Activated CD4-positive, alpha-beta memory T cell treated with anti-CD3 and anti-CD28 coated beads, Interleukin-2, amount 10 ng/mL, durations not matched to agents 7 days and 5 days (primary cell): ENCODE results near the gene CD200R1. TPM values are rescaled to one million over a fixed set of nuclear protein-coding genes. Genes with fewer than 3 reads are reported as not detected.

Experiments
- CTCF ChIA-PET: fragments of 350-600 bp; sonication (Branson Sonifier 250); formaldehyde crosslinking; loops from one replicate; lab custom pipeline; 2021; ENCODE audit warnings: antibody characterized with exemption, inconsistent platforms; lab: Charles Lee
- POLR2A ChIA-PET: fragments of 350-600 bp; sonication (Branson Sonifier 250); formaldehyde crosslinking; loops from one replicate; lab custom pipeline; 2021; ENCODE audit warnings: antibody characterized with exemption; lab: Charles Lee
- DNase-seq: peaks from one replicate; pipeline ENCODE4 v3.0.0-alpha.2; 2020
- H3K27ac Mint-ChIP-seq: one replicate; pipeline ENCODE4 v1.8.0; 2021; ENCODE audit warnings: mild to moderate bottlenecking, mixed read lengths
- H3K27me3 Mint-ChIP-seq: one replicate; pipeline ENCODE4 v1.8.0; 2021; ENCODE audit warnings: mixed read lengths
- H3K36me3 Mint-ChIP-seq: one replicate; pipeline ENCODE4 v1.8.0; 2021; ENCODE audit warnings: low read depth, mixed read lengths
- H3K4me1 Mint-ChIP-seq: one replicate; pipeline ENCODE4 v1.8.0; 2021; ENCODE audit warnings: mixed read lengths
- H3K4me3 Mint-ChIP-seq: one replicate; pipeline ENCODE4 v1.8.0; 2021; ENCODE audit warnings: mild to moderate bottlenecking, mixed read lengths
- H3K9me3 Mint-ChIP-seq: one replicate; pipeline ENCODE4 v1.8.0; 2021; ENCODE audit warnings: mixed read lengths
- total RNA-seq, 2 experiments: library from RNA; stranded (reverse); gene quantifications; one replicate each; pipeline ENCODE4 v1.2.3, GENCODE V29; 2021

Gene CD200R1
- total RNA-seq, 2 experiments from 2014 or later, result 17.6 to 18.1 TPM

DNA sequence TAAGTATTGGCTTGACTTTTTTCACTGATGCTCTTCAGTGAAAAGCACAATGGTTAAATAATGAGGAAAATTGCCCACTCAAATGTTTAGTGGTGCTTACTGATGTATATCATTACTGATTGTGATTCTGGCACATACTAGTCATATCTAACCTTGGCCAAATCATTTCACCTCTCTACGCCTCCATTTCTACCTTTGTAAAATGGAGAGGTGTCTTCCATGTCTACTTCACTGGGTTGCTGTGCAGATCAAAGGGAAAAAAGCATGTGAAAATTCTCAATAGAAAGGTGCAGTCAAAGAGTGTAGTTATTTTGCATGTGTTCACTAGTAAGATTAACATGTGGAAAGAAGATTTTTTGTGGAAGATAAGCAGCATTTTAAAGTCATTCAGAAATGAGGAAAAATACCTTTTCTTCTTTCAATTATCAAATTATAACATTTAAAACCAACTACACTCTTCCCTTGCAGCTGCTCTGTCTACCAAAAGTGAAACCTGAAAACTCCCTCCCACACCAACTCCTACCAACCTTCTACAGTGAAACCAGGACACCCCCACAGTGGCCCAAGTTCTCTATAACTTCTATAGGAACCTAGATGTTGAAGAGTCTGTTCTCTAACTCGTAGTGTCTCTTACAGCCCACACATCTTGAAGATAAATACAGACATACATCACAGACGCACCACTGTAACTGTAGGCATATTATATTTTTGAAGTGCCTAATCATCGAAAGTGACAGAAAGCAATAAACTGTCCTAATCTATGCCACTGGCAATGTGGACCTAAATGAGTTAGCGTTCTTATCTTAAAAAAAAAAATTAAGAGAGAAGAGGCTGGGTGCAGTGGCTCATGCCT lies 1.4 kb downstream of the CD200R1 start:
- Mint-ChIP-seq H3K36me3 (peaks cover 29% of the 10 kb centered on the region), H3K4me3 (peak overlapping the region; percentile 97), H3K9me3 (no peaks in the 10 kb centered on the region), H3K27ac (peak overlapping the region; percentile 83), H3K4me1 (peaks cover 76% of the 10 kb centered on the region), H3K27me3 (peaks cover 2% of the 10 kb centered on the region)
- POLR2A ChIA-PET, result interaction anchor here (0.7 to 3.0 kb wide), 15 partner anchors 9 to 411 kb away, joined by 3 to 16 read pairs (median 4); partner anchors contain the start of genes ATG3, GTPBP8 and SLC35A5
- CTCF ChIA-PET, result interaction anchor here (1.2 to 3.9 kb wide), 9 partner anchors 11 to 391 kb away, joined by 3 to 29 read pairs (median 5); partner anchors contain the start of gene GTPBP8
- DNase-seq, result peak; percentile 44

DNA sequence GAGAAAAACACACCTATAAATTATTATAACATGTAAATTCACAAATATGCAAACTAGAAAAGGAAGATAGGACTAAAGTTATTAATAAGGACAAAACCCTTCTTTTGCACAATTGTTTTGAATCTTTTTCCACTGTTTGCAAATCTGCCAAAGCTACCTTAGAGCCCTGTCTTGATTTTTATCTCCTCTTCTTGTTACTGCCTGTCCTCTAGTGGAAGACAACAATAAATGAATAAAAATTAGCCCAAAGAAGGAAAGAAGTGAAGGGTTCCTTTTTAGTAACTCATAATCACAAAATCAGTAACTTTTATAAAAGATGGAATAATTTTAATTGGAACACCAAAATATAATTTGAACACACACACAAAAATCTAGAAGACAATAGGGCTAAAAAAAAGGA lies 2.7 kb downstream of the CD200R1 start:
- Mint-ChIP-seq H3K36me3 (peaks cover 36% of the 10 kb centered on the region), H3K27ac (no peak overlapping the region)
- POLR2A ChIA-PET, result interaction anchor here (1.4 to 1.7 kb wide), 3 partner anchors 12 to 295 kb away, joined by 4 to 5 read pairs (median 4); no protein-coding TSS in a partner anchor

DNA sequence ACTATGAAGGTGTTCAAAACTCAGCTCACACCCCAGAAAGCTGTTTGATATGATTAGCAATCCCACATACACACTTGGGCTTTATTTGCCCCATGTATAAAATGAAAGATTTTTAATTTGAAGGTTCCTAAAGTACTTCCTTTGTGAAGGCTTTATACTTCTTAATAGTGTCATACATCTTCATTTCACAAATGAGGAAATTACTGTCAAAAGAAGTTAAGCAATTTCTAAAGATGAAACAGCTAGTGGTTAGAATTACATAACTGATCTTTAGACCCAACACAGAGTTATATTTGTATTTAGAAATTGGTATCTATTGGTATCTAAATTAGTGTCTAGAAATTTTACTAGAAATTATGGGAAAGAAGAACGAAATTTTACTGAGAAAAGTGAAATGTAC lies 7.1 kb downstream of the CD200R1 start:
- Mint-ChIP-seq H3K4me3 (no peak overlapping the region), H3K36me3 (peaks cover 66% of the 10 kb centered on the region), H3K9me3 (peaks cover 29% of the 10 kb centered on the region), H3K27ac (no peak overlapping the region), H3K4me1 (peaks cover 50% of the 10 kb centered on the region), H3K27me3 (peaks cover 2% of the 10 kb centered on the region)
- ChIA-PET POLR2A (no interaction called here), CTCF (no interaction called here)
- DNase-seq, result no peak

More for the DNA sequence above, 2.7 kb downstream of the CD200R1 start:
- peaks cover 2% of the 10 kb centered on the region for H3K27me3 Mint-ChIP-seq
- H3K4me1 Mint-ChIP-seq, result peaks cover 77% of the 10 kb centered on the region
- peak overlapping the region; percentile 97 for H3K4me3 Mint-ChIP-seq
- H3K9me3 Mint-ChIP-seq, result no peaks in the 10 kb centered on the region
- CTCF ChIA-PET, result interaction anchor here (1.1 to 2.7 kb wide), 6 partner anchors 19 to 329 kb away, joined by 3 to 21 read pairs (median 5); partner anchors contain the start of gene GTPBP8
- DNase-seq, result no peak

DNA sequence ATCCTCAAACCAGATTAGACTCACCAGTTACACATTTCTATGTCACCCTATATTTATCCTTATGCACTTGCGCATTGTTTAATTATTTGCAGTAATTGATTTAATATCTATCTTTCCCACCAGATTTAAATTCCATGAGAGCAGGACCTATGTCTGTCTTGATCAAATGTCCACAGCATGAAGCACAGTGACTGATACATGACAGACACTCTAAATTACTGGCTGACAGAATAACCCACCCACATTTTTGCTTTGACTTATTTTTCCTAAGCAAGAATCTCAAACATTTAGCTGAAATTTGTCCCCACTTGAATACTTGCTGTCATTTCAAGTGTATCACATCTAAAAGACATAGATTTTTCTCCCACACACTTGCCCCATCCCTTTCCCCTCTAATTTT lies 7.5 kb downstream of the CD200R1 start:
- peaks cover 2% of the 10 kb centered on the region for H3K27me3 Mint-ChIP-seq
- ChIA-PET CTCF (interaction anchor here (0.6 kb wide), 1 partner anchor 671 kb away, joined by 3 read pairs; no protein-coding TSS in a partner anchor), POLR2A (interaction anchor here (1.3 kb wide), 1 partner anchor 12 kb away, joined by 4 read pairs; no protein-coding TSS in a partner anchor)
- H3K9me3 Mint-ChIP-seq, result peaks cover 31% of the 10 kb centered on the region
- no peak overlapping the region for H3K4me3 Mint-ChIP-seq
- peaks cover 47% of the 10 kb centered on the region for H3K4me1 Mint-ChIP-seq
- no peak for DNase-seq
- no peak overlapping the region for H3K27ac Mint-ChIP-seq
- peaks cover 69% of the 10 kb centered on the region for H3K36me3 Mint-ChIP-seq

DNA sequence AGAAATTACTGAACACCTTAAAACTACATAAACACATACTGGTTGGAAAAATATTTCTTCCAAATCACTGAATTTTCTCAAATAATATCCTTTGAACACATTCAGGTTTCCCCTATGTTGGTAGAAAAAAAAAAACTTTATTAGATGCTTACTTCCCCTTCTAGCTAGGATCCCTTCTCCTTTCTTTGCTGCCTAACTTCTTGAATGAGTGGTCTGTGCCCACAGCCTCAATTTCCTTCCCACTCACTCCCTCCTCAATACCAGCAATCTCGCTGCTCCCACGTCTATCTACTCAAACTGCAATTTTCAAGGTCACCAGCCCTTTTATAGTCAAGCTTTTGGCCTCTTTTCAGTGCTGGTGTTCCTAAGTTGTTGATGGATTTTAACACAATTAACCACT lies 8.3 kb downstream of the CD200R1 start:
- no peak for DNase-seq
- Mint-ChIP-seq H3K9me3 (peaks cover 38% of the 10 kb centered on the region), H3K4me1 (peaks cover 41% of the 10 kb centered on the region), H3K27ac (no peak overlapping the region), H3K27me3 (peaks cover under 1% of the 10 kb centered on the region), H3K4me3 (no peak overlapping the region), H3K36me3 (peaks cover 71% of the 10 kb centered on the region)
- ChIA-PET CTCF (interaction anchor here (0.6 to 0.9 kb wide), 3 partner anchors 231 to 670 kb away, joined by 3 read pairs; no protein-coding TSS in a partner anchor), POLR2A (interaction anchor here (0.5 to 1.3 kb wide), 3 partner anchors 13 to 554 kb away, joined by 3 to 4 read pairs (median 4); no protein-coding TSS in a partner anchor)

DNA sequence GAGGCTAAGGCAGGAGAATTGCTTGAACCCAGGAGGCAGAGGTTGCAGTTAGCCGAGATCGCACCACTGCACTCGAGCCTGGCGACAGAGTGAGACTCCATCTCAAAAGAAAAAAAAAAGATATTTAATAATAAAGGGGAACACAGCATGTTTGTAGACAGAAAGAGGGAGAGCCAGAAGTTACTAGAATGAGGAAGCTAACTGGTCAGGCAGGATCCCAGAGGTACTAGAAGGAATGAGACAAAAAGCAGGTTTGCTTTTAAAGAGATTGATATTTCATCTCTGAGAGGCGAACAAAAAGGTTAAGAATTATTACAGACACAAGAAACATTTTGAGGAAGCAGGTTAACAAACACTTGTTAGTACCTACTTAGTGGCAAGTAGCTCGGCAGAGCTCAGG lies 9.2 kb downstream of the CD200R1 start:
- Mint-ChIP-seq H3K4me3 (no peak overlapping the region), H3K27ac (no peak overlapping the region), H3K9me3 (peaks cover 39% of the 10 kb centered on the region), H3K27me3 (no peaks in the 10 kb centered on the region), H3K4me1 (peaks cover 37% of the 10 kb centered on the region), H3K36me3 (peaks cover 70% of the 10 kb centered on the region)
- DNase-seq, result no peak
- POLR2A ChIA-PET, result no interaction called here
- CTCF ChIA-PET, result interaction anchor here (0.9 to 1.1 kb wide), 2 partner anchors 10 to 230 kb away, joined by 3 read pairs; partner anchors contain the start of gene CD200R1

DNA sequence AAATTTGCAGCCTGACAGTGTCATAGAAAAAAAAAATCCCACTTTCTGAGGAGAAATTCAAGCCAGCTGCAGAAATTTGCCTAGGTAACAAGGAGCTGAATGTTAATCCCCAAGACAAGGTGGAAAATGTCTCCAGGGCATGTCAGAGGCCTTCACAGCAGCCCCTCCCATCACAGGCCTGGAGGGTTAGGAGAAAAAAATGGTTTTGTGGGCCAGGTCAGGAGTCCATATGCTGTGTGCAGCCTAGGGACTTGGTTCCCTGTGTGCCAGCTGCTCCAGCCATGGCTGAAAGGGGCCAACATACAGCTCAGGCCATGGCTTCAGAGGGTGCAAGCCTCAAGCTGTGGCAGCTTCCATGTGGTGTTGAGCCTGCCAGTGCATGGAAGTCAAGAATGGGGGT lies 11.2 kb downstream of the CD200R1 start:
- Mint-ChIP-seq H3K4me1 (peaks cover 38% of the 10 kb centered on the region), H3K36me3 (peaks cover 64% of the 10 kb centered on the region), H3K4me3 (no peak overlapping the region), H3K9me3 (peaks cover 39% of the 10 kb centered on the region), H3K27ac (no peak overlapping the region), H3K27me3 (no peaks in the 10 kb centered on the region)
- ChIA-PET POLR2A (no interaction called here), CTCF (no interaction called here)
- no peak for DNase-seq

DNA sequence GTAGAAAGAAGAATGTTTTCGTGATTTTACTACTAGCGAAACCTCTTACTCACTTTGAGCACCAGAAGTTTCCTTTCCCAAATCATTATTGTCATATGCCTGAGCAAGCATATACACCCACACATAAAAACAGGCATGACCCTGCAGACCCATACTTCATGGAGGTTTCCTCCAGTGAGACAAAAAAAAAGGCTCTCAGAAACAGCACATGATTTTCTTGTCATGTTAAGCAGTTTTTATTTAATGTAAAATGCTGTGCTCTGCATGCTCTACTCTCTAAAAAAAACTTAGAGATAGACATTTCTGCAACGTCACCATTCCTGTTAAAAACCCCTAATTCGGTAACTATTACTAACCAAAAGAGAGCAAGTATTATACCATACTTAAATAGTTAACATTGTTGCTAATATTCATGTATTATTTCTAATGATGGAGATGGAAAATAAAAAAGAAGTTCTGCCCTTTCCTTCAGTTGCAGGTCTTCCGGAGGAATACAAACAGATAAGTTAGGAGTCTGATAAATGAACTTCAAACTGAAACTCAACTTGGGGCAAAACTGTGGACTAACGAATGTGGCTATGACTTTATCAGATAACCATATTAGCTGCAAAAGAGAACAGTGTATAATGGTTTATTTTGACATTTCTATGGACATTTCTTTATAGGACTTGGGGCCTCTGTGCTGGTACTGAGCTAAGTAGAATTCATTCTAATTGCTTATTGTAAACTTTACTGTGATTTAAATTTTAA lies 15.9 kb downstream of the CD200R1 start:
- Mint-ChIP-seq H3K27ac (peak overlapping the region; percentile 57), H3K9me3 (peaks cover 30% of the 10 kb centered on the region), H3K4me1 (peaks cover 28% of the 10 kb centered on the region), H3K36me3 (peaks cover 59% of the 10 kb centered on the region), H3K4me3 (peak overlapping the region; percentile 56), H3K27me3 (no peaks in the 10 kb centered on the region)
- DNase-seq, result no peak
- POLR2A ChIA-PET, result interaction anchor here (0.9 to 1.3 kb wide), 5 partner anchors 10 to 224 kb away, joined by 3 to 5 read pairs (median 4); partner anchors contain the start of genes CD200R1 and GTPBP8
- CTCF ChIA-PET, result interaction anchor here (0.7 to 0.8 kb wide), 2 partner anchors 60 to 225 kb away, joined by 3 read pairs; a partner anchor contains a TSS

DNA sequence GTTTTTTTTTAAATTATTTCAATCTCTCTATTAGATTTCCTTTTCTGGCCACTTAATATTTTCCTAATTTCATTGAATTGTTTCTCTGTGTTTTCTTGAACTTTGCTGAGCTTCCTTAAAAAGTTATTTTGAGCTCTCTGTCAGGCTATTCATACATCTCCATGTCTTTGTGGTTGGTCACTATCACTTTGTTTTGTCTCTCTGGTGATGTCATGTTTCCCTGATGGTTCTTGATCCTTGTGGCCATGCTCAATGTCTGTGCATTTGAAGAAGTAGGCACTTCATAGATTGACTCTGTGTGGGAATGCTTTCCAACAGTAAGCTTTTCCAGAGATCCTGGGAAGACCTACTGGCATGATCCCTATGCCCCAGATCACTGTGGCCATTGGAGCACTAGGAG lies 18.6 kb downstream of the CD200R1 start:
- no peak for DNase-seq
- H3K4me3 Mint-ChIP-seq, result no peak overlapping the region
- H3K36me3 Mint-ChIP-seq, result peaks cover 35% of the 10 kb centered on the region
- ChIA-PET POLR2A (no interaction called here), CTCF (no interaction called here)
- H3K27ac Mint-ChIP-seq, result no peak overlapping the region
- no peaks in the 10 kb centered on the region for H3K27me3 Mint-ChIP-seq
- H3K9me3 Mint-ChIP-seq, result peaks cover 9% of the 10 kb centered on the region
- peaks cover 27% of the 10 kb centered on the region for H3K4me1 Mint-ChIP-seq

DNA sequence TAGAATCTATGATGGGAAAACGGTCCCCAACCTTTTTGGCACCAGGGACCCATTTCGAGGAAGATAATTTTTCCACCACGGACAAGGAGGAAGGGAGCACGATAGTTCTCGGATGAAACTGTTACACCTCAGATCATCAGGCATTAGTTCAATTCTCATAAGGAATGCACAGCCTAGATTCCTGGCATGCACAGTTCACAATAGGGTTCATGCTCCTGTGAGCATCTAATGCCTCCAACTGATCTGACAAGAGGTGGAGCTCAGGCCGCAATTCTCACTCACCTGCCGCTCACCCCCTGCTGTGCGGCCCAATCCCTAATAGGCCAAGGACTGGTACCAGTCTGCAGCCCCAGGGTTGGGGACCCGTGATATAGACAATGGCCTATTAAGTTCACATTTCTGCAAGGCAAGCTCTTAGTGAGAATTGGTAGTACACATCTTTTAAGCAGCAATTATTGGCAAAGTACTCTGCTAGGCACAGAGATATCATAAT lies 26.5 kb downstream of the CD200R1 start:
- Mint-ChIP-seq H3K27me3 (no peaks in the 10 kb centered on the region), H3K4me1 (no peaks in the 10 kb centered on the region), H3K36me3 (peaks cover 54% of the 10 kb centered on the region), H3K9me3 (peaks cover 11% of the 10 kb centered on the region), H3K4me3 (no peak overlapping the region), H3K27ac (no peak overlapping the region)
- CTCF ChIA-PET, result no interaction called here
- POLR2A ChIA-PET, result no interaction called here
- DNase-seq, result no peak

DNA sequence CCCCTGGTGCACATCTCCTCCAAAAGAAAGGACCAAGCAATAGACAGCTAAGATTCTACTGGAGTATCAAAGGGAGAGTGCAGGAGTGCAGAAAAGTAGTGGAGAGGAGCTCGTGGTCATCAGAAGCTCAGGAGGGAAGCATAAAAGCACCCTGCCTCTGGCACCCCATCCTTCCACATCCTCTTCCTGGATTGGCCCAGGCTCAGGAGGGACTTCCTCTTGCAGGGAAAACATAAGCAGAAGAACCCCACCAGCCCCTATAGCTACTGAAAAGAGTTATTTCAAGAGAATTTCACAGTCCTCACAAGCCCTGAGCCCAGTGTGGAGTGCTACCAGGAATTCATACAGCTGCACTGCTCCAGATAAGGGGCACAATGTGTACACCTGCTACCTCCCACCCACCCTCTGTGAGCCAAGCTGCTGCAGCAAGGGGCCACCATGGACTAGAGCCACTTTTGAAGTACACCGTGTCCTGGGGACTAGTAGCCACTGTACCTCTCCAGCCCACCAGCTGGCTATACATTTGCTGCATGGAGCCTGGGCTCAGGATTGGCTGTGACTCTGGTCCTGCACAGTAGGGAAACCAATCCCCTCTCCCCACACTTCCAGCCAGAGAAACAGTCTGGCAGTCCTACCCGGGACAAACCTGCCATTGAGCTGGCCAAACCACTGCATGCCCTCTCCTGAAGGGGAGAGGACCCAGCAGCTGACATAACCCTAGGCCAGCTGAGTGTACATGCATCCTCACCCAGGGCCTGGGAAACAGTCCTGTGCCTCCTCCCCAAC lies 43.0 kb downstream of the CD200R1 start:
- H3K4me1 Mint-ChIP-seq, result peaks cover 8% of the 10 kb centered on the region
- H3K9me3 Mint-ChIP-seq, result peaks cover 31% of the 10 kb centered on the region
- no peak for DNase-seq
- no peak overlapping the region for H3K4me3 Mint-ChIP-seq
- ChIA-PET POLR2A (interaction anchor here (1.2 kb wide), 1 partner anchor 158 kb away, joined by 3 read pairs; no protein-coding TSS in a partner anchor), CTCF (no interaction called here)
- H3K27ac Mint-ChIP-seq, result no peak overlapping the region
- H3K36me3 Mint-ChIP-seq, result peaks cover 70% of the 10 kb centered on the region
- no peaks in the 10 kb centered on the region for H3K27me3 Mint-ChIP-seq

DNA sequence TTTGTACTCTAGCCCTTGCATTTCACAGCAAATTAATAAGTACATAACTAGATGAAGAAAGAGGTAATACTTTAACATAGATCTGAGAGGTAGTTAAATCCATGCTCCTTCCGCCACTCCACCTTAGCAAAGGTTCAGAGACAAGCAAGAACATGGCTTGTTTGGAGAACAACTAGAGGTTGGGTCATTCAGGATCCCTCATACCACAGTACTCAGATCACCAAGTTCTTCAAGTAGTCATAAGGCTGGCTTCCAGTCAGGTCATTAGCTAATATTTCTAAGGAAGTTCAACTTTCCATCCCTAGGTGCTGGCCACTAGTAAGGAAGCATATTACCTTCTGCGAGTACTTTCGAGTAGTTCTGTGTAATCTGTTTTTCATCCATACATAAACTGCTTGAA lies 44.1 kb downstream of the CD200R1 start:
- no peak for DNase-seq
- CTCF ChIA-PET, result no interaction called here
- Mint-ChIP-seq H3K27me3 (no peaks in the 10 kb centered on the region), H3K9me3 (peaks cover 20% of the 10 kb centered on the region), H3K4me1 (peaks cover 8% of the 10 kb centered on the region), H3K36me3 (peaks cover 71% of the 10 kb centered on the region), H3K27ac (no peak overlapping the region), H3K4me3 (no peak overlapping the region)
- POLR2A ChIA-PET, result interaction anchor here (1.2 kb wide), 1 partner anchor 157 kb away, joined by 3 read pairs; no protein-coding TSS in a partner anchor
